NCI-H2227 treated with DMSO at 0.1 percent for 48 hours (cell line): ENCODE measurements around the gene TIPIN.
"Not testable (repeated sequence)": the region's sequence is repeated elsewhere in the genome, so short reads cannot be mapped to it uniquely, and the experiment has no call there.

Experiments used
- DNase-seq: peaks from one replicate; lab custom pipeline; 2025; lab: John Stamatoyannopoulos, UW

Gene TIPIN, protein sequence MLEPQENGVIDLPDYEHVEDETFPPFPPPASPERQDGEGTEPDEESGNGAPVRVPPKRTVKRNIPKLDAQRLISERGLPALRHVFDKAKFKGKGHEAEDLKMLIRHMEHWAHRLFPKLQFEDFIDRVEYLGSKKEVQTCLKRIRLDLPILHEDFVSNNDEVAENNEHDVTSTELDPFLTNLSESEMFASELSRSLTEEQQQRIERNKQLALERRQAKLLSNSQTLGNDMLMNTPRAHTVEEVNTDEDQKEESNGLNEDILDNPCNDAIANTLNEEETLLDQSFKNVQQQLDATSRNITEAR

DNA sequence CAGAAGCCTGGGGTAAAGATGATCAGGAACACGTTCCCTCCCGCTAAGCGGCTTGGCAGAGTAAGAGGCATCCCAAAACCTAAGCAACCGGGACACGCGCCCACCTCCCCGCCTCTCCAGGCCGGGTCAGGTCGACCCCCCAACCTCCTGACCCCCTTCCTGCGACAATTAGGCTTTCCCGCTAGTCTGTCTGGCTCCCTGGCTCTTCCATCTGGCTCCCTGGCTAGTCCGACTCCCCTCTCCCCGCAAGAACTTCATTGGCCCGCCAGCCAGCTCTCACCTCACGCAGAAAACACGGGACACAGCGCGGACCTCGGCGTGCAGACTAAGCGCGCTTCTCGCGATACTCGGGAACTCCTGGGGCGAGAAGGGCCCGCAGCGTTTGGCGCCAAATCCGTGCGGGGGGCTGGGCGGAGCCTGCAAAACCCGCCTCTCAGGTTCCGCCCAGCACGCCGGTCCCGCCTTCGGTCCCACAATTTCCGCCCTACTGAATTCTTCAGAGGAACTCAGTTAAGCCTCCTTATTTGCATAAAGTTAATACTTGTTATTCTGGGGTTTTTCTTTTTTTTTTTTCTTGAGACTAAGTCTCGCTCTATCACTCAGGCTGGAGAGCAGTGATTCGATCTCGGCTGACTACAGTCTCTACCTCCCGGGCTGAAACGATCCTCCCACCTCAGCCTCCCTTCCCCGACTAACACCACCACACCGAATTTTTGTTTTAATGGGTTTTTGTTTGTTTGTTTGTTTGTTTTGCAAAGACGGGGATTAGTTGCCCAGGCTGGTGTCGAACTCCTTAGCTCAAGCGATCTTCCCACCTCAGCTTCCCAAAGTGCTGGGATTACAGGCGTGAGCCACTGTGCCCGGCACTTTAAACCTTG is at the start of gene TIPIN:
TIPIN (minus strand) TSS at position 327 of the 878 bp plus-strand sequence. CDS start 3,738 bp downstream, outside the sequence.
- peak; percentile 90 for DNase-seq

DNA sequence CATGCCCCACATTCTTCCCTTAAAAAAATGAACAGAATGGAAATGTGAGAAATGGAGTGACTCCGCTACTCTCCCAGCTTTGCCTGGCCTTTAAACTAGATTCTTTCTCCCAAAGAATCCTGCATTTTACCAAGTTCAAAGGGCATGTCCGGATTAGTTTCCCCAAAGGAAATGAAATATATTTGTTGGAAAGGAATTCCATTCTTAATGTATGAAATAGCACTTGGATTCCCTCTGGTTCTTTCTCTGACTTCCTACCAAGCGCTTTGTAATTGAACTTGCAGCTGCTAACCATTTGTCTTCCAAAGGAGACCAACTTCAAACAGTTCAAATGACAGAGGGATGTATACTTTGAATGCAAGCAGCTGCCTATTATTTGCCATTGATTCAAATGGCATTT is 49.1 kb upstream of the TIPIN start:
- no peak for DNase-seq

DNA sequence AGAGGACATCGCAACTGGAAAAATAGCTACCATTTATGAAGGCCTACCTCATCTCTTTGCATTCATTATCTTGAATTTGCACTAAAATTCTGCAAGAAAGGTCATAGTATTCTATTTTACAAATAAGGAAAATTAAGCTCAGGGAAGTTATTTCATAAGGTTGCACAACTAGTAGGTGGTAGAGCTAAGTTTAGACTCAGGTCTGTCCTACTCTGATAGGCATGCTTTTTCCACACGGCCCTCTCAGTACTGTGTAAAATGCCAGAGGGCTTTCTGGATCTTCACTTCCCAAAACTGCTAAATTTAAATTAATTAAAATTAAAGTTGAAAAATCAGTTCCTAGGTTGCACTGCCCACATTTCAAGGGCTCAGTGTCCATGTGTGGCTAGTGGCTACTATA is 48.5 kb upstream of the TIPIN start:
- no peak for DNase-seq

DNA sequence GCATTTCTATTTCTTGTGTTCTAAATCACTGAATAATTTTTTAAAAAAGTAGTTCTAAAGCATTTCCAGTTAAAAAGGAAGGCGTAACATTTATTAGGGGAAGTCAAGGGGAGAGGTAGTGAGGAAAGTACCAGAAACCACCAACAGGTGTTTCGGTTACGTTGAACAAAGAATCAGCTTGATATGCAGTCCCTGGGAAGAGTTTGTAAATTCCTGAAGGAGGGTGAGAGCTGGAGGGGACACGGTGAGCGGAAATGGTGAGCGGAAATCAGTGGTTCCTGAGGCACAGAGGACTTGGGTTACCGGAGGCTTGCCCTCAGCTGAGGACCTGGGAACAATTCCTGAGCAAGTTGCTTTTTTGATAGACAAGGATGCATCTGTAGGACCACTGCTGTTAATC is 48.0 kb upstream of the TIPIN start:
- no peak for DNase-seq

DNA sequence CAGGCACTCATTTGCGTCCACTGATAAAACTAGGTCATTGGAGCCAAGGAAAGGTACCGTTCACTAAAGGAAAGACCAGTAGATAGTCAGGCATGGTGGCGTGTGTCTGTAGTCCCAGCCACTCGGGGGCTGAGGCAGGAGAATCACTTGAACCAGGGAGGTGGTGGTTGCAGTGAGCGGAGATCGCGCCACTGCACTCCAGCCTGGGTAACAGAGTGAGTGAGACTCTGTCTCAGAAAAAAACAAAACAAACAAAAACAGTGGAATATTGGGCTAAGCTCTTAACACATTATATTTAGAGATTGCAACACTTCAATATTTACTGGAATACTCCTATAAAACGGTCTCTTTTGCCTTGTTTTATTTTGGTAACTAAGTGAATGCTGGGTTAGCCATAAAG is 47.6 kb upstream of the TIPIN start:
- no peak for DNase-seq

DNA sequence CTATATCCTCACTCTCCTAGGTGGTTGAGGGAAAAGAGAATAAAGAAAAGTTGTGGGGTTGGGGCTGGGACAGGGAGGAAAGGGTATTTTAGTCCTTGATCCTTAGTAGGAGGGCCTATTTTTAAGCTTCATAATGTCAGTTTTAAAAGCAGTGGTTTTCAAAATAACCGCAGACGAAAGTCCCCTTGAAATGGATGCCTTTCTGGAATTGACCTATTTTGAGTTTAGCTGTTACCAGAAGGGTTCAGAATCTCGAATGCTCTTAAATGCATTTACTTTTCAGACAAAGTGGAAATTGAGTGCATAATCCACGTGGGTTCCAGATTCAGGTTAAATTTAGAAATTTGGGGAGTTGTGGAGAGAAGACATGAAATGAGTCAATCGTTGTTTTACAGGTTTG is 46.8 kb upstream of the TIPIN start:
- no peak for DNase-seq

DNA sequence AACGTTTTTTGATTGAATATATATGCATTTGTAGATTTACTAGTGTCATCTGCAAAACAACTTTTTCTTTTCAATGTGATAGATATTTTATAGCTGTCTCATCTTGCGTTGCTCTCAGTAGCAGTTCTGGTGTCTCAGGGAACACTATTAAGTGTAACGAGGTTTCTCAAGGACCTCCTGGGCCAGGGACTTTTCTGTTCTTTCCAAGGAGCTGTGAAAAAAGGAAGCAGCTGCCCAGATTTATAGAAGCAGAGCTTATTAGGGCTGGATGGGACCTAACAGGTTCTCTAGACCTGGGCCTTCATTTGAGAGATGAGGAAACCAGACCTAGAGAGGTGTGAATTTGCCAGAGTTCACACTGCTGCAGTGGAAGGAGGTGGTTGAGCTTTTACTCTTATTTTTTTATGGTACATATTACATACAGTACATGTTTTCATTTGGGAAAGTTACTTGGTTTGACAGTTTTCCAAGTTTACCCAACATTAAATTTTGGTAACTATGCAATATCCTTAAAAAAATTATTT is 46.3 kb upstream of the TIPIN start:
- DNase-seq: no peak

DNA sequence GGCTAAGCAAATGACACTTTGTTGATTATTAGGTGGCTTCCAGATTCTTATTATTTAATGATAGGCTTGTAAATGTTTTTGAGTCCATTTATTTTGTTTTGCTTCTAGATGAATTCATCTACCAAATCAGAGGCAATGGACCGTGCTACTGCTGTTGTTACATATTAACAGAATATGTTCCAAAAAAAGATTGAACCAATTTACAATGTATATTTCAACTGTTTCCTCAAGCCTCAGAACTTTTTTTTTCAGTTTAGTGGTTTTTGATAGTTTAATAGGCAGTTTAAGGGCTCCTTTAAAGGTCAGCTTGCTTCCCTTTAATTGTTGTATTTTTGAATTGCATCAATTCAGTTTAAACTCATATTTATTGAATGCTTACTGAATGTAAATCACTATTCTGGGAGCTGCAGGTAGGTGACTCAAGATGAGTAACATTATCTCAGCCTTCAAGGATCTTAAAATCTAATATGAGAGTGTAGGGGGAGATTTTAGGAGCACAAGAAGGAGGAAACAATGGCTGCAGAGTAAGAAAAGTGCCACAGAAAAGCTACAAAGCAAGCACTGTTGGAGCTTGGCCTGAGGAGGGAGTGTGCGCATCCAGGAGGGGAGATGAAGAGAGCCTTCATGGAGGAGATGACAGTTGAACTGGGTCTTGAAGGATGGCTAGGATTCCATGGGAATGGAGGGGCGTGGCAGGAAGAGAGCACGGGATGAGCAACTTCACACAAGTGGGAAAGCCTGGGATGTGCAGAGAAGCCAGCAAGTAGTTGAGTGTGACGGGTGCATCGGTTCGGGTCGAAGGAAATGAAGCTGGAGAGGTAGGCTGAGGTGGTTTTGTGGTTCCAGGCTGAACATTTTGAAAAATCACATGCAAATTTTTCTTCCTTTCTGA is 44.9 kb upstream of the TIPIN start:
- DNase-seq: no peak

DNA sequence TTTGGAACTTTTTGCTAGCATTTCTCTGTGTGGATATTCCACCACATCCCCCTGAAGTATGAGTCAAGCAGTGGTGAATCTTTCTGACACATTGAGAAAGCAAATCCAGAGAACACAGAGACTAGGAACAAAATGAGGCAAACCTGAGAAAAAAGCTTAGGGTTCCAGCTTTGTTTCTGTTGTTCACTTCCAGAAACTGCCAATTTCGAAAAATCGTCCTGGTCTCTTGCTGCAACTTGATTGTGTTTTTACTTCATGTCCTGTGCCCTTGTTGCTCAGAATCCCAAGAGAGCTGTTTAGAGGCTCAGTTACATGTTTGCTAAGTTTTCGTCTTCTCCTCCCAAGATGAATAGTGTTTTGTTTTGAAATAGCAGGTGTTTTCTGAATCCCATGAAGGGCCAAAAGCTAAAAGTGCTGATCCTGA is 43.9 kb upstream of the TIPIN start:
- DNase-seq: no peak

DNA sequence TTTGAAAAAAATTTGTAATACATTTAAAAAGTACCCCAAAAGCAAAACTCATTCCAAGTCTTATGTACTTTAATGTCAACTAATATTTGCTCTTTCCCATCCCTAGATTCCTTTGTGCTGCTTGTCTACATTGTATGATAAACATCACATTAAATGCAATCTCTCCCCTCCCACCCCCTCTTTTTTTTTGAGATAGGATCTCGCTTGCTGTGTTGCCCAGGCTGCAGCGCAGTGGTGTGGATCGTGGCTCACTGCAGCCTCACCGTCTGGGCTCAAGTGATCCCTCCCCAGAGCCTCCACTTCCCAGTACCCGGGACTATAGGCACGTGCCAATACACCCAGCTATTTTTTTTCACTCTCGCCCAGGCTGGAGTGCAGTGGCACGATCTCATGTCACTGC is 42.8 kb upstream of the TIPIN start:
- no peak for DNase-seq

DNA sequence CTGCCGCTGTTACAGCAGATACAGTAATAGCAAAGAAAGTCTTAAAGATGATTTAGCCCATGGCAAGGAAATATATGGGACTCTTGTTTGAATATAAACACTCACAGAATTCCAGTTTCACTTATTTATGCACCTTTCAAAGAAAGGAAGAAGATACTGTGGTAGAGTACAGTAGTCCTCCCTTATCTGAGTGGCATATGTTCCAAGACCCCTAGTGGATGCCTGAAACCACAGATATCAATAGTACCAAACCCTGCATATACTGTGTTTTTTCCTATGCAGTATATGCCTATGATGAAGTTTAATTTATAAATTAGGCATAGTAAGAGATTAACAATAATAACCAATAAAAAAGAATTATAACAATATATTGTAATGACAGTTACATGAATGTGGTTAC is 38.4 kb upstream of the TIPIN start:
- DNase-seq: no peak

DNA sequence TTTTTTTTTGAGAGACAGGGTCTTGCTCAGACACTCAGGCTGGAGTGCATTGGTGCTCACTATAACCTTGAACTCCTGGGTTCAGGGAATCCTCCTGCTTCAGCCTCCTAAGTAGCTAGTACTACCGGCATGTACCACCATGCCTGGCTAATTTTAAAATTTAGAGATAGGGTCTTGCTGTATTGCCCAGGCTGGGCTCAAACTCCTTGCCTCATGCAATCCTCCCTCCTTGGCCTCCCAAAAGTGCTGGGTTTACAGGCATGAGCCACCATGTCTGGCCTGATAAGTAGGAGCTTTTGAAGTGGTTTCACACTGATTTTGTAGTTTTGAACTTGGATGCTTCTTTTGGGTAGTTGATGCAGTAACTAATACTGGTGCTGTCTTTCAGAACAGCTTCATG is 38.0 kb upstream of the TIPIN start:
- no peak for DNase-seq

DNA sequence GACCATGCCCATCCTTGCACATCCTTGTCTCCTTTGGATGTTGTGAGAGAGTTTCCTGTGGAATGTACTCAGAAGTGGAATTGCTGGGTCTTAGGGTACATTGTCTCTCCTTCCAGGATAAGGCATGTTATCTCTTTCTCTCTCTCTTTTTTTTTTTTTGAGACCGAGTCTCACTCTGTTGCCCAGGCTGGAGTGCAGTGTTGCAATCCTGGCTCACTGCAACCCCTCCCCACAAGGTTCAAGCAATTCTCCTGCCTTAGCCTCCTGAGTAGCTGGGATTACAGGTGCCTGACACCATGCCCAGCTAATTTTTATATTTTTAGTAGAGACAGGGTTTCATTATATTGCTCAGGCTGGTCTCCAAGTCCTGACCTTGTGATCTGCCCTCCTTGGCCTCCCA is 36.6 kb upstream of the TIPIN start:
- not testable (repeated sequence) for DNase-seq

DNA sequence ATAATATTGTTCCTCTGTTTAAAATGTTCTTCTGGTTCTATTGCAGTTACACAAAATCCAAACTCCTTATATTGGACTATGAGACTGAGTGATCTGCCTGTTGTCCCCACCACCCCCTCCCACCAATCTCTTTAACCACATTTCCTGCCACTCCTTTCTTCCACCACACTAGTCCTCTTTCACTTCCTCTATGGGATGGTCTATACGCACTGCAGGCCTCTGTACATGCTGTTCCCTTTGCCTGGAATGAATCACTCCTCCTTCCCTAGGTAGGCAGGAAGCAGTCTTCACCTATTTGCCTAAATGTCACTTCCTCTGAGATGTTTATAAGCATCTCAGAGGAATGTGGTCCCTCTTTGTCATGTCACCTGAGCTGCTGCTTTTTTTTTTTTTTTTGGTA is 34.2 kb upstream of the TIPIN start:
- DNase-seq: no peak

DNA sequence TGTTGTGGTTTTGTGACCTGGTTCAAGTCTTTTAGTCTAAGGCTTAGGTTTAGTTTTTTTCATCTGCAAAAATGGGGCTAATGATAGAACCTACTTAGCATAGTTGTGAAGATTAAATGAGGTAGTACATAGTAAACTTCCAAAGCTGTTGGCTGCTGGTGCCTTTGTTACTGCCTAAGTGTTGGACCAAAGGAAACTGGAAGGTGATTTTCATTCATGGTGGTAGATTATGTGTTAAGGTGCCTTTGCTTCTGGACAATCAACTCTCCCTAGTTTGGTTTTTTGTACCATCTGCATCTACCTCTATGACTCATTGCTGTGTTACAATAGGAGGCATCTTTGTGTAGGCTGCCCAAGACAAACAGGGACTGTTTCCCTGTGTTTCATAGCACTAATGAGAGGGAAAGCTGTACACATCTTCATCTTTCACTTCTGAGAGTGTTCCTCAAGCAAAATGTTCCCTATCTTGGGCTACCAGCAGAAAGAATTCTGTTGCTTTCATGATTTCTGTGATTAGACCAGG is 33.4 kb upstream of the TIPIN start:
- DNase-seq: no peak

DNA sequence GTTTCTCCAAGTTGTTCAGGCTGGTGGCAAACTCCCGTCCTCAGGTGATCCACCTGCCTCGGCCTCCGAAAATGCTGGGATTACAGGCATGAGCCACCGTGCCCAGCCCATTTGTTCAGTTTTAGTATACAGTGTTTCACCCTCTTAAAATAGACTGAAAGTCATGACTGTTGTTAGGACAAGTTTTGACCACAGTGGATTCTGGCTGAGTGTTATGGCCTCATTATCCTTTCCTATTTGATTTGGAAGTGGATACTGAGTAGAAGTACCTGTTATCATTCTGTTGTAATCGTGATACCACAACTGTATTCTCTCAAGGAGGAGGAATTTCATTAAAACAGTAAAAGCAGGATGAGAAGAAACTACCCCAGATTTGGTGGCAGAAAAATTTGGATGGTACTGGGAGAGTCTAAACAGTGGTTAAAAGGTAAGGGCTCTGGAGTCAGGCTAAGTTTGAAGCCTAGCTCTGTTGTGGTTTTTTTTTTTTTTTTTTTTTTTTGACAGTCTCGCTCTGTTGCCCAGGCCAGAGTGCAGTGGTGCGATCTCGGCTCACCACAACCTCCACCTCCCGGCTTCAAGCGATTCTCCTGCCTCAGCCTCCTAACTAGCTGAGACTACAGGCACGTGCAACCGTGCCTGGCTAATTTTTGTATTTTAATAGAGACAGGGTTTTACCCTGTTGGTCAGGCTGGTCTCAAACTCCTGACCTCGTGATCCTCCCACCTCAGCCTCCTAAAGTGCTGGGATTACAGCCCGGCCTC is 32.8 kb upstream of the TIPIN start:
- DNase-seq: no peak

DNA sequence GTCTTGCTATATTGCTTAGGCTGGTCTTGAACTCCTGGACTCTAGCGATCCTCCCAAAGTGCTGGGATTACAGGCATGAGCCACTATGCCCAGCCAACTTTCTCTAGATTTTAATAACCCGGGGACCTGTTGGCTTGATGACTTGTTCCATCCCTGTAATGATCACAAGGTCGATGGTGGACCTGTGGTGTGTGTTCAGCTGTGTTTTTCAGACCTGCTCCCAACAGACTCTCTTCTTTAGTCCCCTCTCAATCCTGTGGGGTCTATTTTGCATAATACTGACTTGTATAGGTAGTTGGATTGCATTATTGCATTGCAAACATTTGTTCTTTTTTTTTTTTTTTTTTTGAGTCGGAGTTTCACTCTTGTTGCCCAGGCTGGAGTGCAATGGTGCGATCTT is 32.1 kb upstream of the TIPIN start:
- DNase-seq: no peak

DNA sequence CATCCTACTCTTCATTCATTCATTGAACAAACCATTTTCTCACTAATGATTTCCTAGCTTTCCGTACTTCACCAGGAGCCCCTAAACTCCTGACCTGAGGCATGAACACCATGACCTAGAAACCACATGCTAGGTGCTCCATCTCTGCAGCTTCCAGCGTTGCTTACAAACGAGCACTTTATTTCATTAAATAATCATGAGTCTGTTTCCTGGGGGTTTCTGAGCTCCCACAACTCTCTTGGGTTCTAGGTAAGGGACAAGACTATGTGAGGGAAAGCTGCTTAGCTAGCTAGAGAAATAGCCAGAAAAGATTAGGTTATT is 31.5 kb upstream of the TIPIN start:
- DNase-seq: no peak

DNA sequence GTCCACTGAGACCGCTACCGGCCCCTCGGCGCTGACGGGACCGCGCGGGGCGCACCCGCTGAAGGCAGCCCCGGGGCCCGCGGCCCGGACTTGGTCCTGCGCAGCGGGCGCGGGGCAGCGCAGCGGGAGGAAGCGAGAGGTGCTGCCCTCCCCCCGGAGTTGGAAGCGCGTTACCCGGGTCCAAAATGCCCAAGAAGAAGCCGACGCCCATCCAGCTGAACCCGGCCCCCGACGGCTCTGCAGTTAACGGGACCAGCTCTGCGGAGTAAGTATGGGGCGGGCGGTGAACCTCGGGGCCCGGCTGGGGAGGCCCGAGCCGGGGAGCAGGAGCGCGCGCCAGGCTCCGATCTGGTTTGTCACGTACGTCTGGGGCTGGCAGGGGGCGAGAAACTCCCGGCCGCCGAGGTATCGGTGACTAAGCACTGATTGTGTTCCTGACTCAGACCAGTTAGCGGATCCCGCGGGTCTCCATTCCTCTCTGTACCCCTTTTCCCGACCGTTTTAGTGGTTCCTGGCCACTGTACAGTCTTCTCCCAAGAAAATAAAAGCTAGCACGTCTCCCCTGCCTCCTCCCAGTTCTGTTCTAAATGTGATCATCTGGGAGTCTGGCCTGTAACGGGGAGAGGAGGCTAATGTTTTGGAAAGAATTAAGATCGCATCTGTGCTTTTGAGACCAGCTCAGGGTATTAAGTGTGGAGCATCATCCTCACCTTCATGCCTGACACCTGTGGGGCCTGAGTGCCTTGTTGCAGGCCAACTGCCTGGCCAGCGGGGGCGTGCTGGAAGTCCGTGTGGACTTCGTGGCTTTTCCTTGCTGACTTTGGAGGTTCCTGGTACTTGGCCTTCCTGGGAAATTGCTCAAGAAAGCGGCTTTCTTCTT is 30.9 kb upstream of the TIPIN start:
- no peak for DNase-seq
